Activated CD8-positive, alpha-beta memory T cell treated with anti-CD3 and anti-CD28 coated beads, Interleukin-2, amount 50 U/mL, for 48 hours (primary cell): ENCODE measurements around the gene SIPA1L3.

ENCODE experiments used
- DNase-seq: peaks from one replicate; pipeline ENCODE4 v3.0.0-alpha.2; 2020

SIPA1L3 gene

DNA sequence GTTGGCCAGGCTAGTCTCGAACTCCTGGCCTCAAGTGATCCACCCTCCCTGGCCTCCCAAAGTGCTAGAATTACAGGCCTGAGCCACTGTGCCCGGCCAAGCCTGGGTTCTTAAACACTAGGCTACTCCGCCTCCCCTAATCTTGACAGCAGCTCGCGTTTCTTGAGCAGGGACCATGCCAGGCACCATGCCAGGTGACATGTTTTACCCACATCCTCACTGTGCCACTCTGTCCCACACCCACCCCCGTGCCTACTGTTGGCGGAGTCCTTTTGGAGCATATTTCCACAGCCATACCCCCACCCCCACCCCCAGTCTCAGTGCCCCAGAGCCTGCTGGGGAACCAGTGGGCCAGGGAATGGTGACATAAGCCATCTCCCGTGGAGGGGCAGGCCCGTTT, 218.2 kb downstream of the SIPA1L3 start:
- no peak for DNase-seq

DNA sequence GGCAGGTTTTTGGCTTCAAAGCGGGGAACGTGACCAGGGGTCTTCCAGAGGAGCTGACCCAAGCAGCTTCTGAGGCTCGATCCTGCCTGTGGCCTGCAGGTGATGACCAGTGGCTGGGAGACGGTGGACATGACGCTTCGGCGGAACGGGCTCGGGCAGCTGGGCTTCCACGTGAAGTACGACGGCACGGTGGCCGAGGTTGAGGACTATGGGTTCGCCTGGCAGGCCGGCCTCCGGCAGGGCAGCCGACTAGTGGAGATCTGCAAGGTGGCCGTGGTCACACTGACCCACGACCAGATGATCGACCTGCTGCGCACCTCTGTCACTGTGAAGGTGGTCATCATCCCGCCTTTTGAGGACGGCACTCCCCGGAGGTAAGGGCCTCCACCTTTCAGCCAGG, 223.4 kb downstream of the SIPA1L3 start:
- no peak for DNase-seq

DNA sequence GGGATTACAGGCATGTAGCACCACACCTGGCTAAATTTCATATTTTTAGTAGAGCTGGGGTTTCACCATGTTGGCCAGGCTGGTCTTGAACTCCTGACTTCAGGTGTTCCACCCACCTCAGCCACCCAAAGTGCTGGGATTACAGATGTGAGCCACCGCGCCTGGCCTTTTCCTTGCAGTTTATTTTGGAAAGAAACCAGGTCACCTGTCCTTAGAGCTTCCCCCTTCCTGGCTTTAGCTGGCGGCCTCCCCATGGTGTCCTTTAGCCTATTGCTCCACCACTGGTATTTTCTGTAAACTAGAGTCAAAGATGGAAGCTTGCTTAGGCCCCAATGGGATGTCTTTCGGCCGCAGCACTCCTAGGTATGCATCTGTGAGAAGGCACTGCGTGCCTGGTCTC, 225.8 kb downstream of the SIPA1L3 start:
- no peak for DNase-seq

DNA sequence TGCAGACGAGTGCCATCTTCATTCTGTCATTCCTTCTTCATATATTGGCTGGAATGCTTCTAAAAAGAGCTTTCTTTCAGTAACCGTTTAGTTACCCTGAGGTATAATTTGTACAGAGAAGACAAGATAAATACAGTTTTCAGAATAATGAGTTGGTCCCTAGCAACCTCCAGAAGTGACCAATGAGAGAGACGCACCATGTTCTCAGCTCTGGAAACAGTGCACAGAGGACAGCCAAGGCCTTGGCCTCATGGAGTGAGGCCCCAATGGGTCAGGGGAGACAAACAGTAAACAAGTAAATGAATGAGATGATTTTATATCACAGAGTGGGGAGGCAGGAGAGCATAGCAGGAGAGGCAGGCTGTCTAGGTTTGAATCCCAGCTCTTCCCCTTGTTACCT, 226.3 kb downstream of the SIPA1L3 start:
- no peak for DNase-seq

DNA sequence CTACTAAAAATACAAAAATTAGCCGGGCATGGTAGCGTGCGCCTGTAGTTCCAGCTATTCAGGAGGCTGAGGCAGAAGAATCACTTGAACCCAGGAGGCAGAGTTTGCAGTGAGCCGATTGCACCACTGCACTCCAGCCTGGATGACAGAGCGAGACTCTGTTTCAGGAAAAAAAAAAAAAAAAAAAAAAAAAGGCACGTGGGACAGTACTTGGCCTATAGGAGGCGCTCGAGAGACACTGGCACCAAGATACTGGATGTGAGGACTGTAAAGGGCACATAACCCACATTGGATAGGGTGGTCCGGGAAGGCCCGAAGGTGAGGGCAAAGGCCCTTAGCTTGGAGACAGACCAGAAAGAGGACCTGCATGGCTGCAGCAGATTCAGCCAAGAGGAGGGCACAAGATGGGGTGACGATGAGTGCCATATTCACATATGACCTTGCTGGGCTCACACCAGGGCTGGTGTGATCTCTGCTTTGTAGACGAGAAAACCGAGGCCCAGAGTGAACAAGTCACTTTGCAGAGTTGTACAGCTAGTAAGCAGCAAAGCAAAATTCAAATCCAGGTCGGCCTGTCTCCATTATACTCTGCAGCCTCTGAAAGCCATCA, 227.6 kb downstream of the SIPA1L3 start:
- peak; percentile 58 for DNase-seq

DNA sequence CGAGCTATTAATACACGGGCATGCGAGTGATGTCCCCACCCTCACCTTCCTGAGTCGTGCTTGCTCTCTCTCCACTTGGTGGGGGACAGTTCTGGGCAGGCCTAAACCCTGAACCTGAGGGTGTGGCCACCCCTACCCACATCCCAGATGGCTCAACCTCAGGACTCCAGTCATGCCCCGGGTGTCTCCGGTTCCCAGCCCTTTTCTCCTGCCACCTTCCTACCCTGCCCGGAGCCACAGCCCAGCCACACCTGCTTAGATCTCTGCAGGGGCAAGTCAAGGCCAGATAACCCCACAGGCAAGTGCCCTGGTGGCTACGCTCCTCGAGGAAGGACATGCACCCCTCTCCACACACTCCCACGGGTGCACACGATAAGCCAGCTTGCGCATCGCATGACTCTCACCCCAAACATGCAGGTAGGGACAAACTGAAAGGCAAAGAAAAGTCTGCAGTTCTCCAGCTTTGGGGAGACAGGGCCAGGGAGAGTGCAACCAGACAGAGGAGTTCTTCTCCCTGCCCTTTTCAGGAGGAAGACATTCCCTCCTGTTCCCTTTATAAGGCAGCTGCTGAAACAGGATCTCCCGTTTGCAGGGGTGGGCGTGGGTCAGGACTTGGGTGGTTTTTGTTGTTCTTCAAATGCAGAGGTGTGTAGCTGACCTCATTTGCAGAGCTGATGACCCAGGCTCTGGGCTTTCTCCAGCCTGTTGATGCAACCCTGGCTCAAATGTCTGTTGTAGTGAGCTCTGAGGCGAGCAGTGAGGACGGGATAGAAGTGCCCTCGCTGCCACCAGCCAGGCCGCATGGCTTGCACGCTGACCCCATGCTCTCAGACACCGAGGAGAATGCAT, 228.4 kb downstream of the SIPA1L3 start:
- no peak for DNase-seq

DNA sequence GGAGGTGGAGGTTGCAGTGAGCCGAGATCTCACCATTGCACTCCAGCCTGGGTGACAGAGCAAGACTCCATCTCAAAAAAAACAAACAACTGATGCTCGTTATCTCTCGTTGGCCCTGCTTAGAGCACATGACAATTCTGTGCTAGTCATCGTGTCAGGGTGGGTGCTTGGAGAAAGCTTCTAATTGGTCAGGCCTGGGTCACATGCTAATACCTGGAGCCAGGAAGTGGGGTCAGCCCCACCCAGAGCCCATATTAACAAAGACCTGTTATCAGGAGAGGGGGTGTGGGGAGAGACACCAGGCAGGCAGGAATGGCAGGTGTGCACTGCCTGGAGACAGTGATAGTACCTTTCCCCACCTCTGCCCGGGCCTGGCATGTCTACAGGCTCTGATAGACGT, 232.1 kb downstream of the SIPA1L3 start:
- DNase-seq = no peak

DNA sequence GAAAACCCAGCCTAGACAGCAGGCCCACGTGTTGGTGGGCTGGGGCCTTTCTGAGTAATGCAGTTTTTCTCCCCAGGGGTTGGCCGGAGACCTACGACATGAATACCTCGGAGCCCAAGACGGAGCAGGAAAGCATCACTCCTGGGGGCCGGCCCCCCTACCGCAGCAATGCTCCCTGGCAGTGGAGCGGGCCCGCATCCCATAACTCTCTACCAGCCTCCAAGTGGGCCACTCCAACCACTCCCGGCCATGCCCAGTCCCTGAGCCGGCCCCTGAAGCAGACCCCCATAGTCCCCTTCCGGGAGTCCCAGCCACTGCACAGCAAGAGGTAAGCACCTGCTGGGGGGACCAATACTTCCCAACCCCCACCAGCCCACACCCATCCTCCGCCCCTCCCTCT, 234.1 kb downstream of the SIPA1L3 start:
- no peak for DNase-seq

DNA sequence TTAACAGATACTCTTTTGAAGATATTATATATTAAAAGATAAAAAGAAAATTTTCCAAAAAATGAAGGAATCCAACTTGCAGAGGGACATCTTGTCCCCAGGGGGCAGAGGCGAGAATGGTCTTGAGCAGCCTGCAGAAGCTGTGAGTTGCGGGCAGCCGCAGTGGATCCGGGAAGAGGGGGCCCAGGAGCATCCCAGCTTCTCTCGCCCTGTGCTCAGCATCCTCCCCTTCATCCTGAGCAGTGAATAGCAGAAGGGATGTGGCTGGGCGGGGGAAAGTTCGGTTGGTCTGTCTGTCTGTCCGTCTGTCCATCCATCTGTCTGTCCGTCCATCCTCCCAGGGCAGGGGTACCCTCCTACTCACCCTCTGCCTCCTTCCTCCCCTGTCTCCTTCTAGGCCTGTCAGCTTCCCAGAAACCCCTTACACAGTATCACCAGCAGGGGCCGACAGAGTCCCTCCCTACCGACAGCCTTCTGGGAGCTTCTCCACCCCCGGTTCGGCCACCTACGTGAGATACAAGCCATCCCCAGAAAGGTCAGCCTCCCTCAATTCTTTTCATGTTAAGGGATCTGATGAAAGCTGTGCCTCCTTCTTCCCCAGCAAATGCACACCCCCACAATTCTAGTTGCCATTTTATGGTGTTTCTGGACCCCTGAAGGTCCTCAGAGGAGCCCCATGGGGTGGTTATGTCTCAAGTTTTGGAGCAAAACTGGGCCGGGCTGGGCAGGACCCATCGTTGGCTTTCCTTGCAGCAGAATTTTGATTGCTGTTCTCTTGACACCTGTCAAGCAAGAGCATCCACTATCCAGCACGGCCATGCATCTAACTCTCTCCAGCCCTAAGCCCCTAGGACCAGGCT, 235.4 kb downstream of the SIPA1L3 start:
- peak; percentile 69 for DNase-seq

DNA sequence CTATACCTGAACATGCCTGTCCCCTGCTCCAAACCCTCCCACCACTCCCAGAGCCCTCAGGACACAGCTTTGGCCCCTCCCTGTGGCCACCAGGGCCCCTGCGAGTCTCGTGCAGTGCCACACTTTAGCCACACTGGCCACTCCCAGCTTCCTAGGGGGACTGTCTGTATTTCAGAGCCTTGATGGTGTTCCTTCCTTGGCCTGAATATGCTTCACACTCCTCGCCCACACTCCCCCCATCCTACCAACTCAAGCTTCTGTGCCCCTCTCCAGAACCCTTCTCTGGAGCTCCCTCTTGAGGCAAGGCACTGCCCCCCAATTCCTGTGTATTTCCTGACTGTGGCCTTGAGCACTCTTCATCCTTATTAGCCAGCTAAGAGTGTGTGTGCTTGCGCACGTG, 236.8 kb downstream of the SIPA1L3 start:
- DNase-seq = no peak

DNA sequence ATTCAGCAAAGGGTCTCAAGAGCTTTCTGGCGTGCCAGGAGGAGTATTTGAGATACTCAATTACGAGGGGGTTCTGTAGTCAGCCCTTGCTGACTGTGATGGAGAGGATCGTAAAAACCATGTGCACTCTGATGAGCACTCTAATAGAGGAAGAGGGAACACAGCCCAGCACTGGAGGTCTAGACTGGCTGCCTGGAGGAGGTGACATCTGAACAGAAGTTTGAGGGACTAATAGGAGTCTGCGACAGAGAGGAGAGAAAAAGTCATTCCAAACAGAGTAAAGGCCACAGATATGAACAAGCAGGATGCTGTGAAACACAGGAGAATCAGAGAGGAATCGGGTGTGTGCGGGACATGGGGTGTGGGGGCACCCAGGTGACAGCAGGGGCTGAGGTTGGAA, 237.7 kb downstream of the SIPA1L3 start:
- DNase-seq = no peak

DNA sequence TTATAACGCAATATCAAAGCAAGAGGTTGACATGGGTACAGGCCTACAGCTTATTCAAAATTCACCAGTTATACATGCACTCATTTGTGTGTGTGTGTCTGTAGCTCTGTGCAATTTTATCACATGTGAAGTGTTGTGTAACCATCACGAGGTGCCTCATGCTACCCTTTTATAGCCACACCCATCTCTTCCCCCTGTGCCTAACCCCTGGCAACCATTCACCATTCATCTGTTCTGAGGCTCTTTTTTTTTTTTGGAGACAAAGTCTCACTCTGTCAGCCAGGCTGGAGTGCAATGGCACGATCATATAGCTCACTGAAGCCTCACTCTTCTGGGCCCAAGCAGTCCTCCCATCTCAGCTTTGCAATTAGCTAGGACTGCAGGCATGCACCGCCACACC, 238.6 kb downstream of the SIPA1L3 start:
- DNase-seq = no peak

DNA sequence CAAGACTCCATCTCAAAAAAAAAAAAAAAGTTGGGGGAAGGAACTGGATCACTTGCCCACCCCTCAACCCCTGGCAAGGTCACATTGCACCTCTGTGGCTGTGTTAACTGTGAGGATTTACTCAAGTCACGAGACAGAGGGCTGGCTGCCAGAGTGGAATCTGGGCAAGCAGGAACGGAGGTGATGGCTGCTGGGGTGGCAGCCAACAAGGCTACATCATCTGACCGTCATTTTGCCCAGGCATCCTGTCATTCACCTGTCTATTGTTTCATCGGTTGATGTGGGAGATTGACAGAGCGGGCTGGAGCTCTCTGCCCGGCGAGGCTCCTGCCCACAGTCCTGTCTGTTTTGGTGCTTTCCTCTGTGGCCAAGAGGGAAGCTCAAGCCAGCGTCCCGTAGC, 241.3 kb downstream of the SIPA1L3 start:
- DNase-seq = no peak

DNA sequence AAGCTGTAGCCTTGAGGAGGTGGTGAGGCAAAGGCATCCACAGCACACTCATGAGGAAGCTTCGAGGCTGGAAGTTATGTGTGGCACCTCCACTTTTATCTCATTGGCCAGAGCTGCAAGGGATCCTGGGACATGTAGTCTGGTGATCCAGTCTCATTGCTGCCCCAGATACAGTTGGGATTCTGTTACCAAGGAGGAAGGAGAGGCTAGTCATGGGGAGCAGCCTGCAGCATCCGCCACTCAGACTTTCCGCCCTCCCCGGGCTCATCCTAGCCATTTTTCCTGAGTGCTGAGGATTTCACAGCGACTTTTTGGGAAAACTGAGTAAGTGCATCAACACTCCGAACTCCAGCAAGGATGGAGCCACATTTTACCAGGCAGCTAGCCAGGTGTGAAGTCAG, 242.7 kb downstream of the SIPA1L3 start:
- no peak for DNase-seq

DNA sequence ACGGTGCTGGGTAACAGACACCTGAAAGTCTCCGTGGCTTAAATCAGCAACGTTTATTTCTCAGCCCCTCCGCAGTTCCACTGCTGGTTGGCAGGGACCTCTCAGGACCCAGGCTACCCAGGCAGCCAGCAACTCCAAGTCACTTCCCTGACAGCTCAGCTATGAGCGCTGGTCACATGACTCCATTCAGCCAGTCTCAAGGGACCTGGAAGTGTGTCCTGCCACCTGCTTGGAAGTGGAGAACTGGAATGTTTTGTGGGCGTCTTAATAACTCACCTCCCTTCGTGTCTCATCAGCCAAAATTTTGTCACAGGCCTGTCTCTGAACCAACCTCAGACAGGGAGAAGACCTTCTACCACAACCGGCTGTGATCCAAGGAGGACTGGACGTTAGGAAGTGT, 244.2 kb downstream of the SIPA1L3 start:
- DNase-seq = no peak

DNA sequence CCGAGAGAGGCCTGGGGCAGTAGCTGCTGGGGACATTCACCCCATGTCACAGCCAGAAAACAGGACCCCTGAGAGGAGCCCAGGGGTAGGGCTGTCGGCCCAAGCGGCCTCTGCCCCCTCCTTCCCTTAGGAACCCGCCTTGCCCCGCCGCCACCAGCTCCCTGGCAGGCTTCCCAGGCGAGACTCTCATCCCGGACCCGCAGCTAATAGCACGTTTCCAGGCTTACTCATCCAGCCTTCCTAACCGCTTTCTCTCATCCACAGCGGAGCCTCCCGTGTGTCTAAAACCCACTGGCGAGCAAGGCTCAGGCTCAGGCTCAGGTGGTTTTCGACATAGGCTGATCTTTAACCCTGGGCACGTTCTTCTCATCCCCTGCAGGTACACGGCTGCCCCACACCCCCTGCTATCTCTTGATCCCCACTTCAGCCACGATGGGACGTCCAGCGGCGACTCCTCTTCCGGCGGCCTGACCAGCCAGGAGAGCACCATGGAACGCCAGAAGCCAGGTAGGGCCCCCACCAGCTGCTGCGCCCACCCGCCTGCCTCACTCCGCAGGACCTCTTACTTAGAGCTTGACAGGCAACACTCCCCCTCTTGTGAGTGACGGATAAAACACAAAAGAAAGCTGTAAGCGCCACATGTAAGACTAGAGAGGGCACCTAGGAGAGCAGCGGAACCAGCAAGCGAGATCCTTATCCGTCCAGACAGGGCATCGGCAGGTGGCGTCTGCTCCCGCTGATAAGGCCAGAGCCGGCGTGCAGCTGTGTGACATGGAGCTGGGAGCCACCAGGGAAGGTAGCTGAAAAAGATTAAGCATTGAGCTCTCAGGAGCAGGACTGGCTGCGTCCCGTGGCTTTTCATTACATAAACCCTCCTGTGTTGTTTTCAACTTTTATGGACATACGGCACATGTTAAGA, 245.7 kb downstream of the SIPA1L3 start:
- DNase-seq = no peak

DNA sequence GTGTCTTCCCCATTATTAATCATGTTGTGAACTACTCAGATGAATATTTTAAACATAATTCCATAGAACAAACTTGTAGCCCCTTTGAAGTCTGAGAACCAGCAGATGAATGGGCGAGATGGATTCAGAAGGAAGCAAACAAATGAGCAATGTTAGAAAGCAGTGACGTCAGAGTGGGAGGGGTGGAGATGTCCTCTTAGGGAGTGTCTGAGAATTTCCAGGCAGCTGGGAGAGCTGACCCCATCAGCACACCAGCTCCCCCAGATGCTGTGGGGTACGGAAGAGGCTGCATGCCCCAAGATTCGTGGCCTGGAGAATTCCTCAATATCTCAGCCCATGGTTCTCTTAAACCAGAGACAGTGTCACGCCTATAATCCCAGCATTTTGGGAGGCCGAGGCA, 248.4 kb downstream of the SIPA1L3 start:
- DNase-seq = no peak

DNA sequence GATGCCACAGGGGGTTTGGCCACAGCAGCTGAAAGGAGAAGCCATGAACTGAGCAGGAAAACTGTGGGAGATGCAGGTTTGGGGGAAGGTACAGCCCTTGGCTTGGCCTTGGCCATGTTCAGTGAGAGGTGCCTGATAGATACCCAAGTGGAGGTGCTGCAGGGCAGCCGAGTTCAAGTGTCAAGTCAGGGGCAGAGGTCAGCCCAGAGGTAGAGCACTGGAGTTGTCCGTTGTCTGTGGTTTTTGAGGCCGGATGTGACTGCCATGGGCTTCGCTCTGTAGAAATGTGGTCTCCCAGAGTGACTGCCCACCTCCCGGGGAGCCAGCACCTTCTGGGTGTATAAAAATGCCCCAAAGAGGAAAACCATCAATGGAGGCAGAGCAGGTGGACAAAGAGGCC, 251.7 kb downstream of the SIPA1L3 start:
- no peak for DNase-seq

DNA sequence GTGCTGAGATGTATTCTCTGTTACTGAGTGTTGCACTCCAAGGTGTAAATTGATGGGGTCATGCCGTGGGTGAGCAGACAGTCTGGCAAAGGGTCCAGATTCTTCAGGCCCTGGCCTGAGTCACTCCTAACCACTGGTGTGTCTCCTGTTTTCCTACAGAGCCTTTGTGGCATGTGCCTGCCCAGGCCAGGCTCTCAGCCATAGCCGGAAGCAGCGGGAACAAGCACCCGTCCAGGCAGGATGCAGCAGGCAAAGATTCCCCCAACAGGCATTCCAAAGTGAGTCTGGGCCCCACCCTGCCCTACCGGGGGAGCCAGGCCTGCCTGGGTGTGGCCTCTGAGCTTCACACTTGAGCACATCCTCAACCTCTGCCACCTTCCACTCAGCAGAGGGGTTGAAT, 255.1 kb downstream of the SIPA1L3 start:
- no peak for DNase-seq

DNA sequence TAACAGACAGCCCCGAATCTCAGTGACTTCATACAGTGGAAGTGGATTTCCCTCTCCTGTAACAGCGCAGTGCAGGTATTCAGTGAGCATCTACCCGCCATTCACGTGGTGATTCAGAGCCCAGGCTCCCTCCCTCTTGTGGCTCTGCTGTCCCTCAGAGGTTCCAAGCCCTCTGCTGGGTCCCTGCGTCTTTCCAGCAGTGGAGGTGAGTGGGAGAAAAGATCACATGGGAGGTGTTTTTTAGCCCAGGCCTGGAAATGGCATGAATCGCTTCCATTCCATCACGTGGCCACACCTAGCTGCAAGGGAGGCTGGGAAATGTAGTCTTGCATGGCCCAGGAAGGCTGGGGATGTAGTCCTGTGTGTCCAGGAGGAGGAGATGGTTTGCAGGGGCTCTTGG, 255.6 kb downstream of the SIPA1L3 start:
- DNase-seq = no peak

DNA sequence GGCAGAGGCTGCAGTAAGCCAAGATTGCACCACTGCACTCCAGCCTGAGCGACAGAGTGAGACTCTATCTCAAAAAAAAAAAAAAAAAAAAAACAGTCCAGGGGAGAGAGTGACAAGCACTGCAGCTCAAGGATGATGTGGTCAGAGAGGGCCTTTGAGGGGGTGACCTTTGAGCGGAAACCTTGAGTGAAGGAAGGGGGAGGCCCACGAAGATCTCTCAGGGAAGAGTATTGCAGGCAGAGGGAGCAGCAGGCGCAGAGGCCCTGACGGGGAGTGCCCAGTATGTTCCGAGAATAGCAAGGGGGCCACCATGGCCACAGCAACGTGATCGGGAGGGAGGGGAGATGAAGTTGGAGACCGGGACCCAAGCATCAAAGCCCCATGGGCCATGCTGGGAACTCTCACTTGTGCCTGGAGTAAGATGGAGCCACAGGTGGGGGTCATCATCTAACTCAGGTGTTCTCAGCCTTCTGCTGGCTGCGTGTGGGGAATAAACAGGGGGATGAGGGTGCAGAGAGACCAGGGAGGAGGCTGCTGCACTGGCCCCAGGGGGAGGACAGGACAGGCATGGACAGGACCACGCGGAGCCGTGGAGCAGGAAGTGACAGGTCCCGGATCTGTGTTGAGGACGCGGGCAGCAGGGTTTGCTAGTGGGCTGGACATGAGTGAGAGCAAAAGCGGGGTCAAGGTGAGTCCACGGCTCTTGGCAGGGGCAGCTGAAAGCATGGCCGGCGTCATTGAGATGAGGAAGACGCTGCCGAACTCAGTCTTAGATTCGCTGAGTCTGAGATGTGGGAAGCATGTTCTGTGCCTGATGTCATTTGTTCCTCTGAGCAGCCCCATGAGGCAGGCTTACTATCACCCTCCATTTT, 256.6 kb downstream of the SIPA1L3 start:
- DNase-seq = no peak

DNA sequence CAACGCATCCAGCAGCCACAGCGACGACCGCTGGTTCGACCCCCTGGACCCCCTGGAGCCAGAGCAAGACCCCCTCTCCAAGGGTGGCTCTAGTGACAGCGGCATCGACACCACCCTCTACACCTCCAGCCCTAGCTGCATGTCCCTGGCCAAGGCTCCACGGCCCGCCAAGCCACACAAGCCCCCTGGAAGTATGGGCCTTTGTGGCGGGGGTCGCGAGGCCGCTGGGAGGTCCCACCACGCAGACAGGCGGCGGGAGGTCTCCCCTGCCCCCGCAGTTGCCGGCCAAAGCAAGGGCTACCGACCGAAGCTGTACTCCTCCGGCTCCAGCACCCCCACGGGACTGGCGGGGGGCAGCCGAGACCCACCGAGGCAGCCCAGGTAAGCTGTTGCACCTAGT, 257.5 kb downstream of the SIPA1L3 start:
- no peak for DNase-seq
